Fibroblast of lung (primary cell): ENCODE results near the gene PTPN20. TPM values are rescaled to one million over a fixed set of nuclear protein-coding genes. Genes with fewer than 3 reads are reported as not detected.

Source experiments
- DNase-seq, 2 donors: peaks; one replicate each; pipeline versions ENCODE4 v3.0.0 to v3.0.0-alpha.2; 2010; ENCODE audit warnings: low read depth in 2 of 2
- H2AFZ ChIP-seq: 2 replicates; pipeline ENCODE4 v1.5.1; 2012; ENCODE audit warnings: low read length, control low read depth, inconsistent platforms
- H3K27ac ChIP-seq: 2 replicates; pipeline ENCODE4 v1.5.1; 2011; ENCODE audit warnings: low read length, control low read depth; ENCODE audit not compliant: insufficient read depth
- H3K27me3 ChIP-seq: 2 replicates; pipeline ENCODE4 v1.5.1; 2011; ENCODE audit warnings: mild to moderate bottlenecking, low read length; ENCODE audit not compliant: control insufficient read depth, insufficient read depth
- H3K36me3 ChIP-seq: 2 replicates; pipeline ENCODE4 v1.5.1; 2011; ENCODE audit warnings: low read length; ENCODE audit not compliant: control insufficient read depth, insufficient read depth
- H3K4me1 ChIP-seq: 2 replicates; pipeline ENCODE4 v1.5.1; 2011; ENCODE audit warnings: low read length; ENCODE audit not compliant: control insufficient read depth, insufficient read depth; ENCODE audit errors: extremely low read depth
- H3K4me2 ChIP-seq: 2 replicates; pipeline ENCODE4 v1.5.1; 2011; ENCODE audit warnings: low read length, control low read depth; ENCODE audit not compliant: insufficient read depth; ENCODE audit errors: extremely low read depth
- H3K4me3 ChIP-seq, 4 experiments: fragments of 200-600 bp in 1 of 4; sonication (generic) in 1 of 4; replicated peaks in 1 of 4; 2 replicates each; pipeline ENCODE4 v1.5.1; 2011 to 2016; ENCODE audit warnings: low read length in 4 of 4, low read depth in 3 of 4, mild to moderate bottlenecking in 3 of 4, control low read depth in 2 of 4, inconsistent platforms in 1 of 4, mixed read lengths in 1 of 4; ENCODE audit not compliant: insufficient read depth in 1 of 4; ENCODE audit errors: control extremely low read depth in 1 of 4
- H3K79me2 ChIP-seq: 2 replicates; pipeline ENCODE4 v1.5.1; 2012; ENCODE audit warnings: mild to moderate bottlenecking, low read length, inconsistent platforms; ENCODE audit not compliant: control insufficient read depth, insufficient read depth
- H3K9ac ChIP-seq: 2 replicates; pipeline ENCODE4 v1.5.1; 2011; ENCODE audit warnings: mild to moderate bottlenecking, low read length, control low read depth; ENCODE audit not compliant: insufficient read depth
- H3K9me3 ChIP-seq: 2 replicates; pipeline ENCODE4 v1.5.1; 2012; ENCODE audit warnings: low read depth, low read length; ENCODE audit not compliant: control insufficient read depth, insufficient read depth
- H4K20me1 ChIP-seq: 2 replicates; pipeline ENCODE4 v1.5.1; 2011; ENCODE audit warnings: low read length; ENCODE audit not compliant: control insufficient read depth, insufficient read depth; ENCODE audit errors: extremely low read depth
- EZH2 ChIP-seq: IDR thresholded peaks from 2 replicates; pipeline ENCODE4 v1.5.1; 2012; ENCODE audit warnings: low read length, control low read depth, mild to moderate bottlenecking; ENCODE audit errors: missing control alignments
- polyA plus RNA-seq, 2 donors: library from polyadenylated mRNA; depleted of rRNA in 1 of 2; stranded (reverse) in 1 of 2; unstranded in 1 of 2; fragments of >200 nt; gene quantifications; 2 replicates each; pipeline ENCODE4 v1.2.1, GENCODE V29; 2011 to 2012; ENCODE audit warnings: missing spikeins in 1 of 2
- total RNA-seq: library from RNA; depleted of rRNA; stranded (reverse); fragments of >200 nt; gene quantifications from 2 replicates; pipeline ENCODE4 v1.2.1, GENCODE V29; 2014
- TF ChIP-seq, protein P1 (sequence below), 2 donors: IDR thresholded peaks in 1 of 2; conservative IDR thresholded peaks in 1 of 2; 1 replicate in 1 of 2; 2 replicates in 1 of 2; pipeline ENCODE4 v1.5.1; 2011 to 2012; ENCODE audit warnings: low read length in 2 of 2, control low read depth in 1 of 2, inconsistent platforms in 1 of 2, low read depth in 1 of 2, mild to moderate bottlenecking in 1 of 2

The PTPN20 gene
- total and polyA plus RNA-seq, 2 donors (not counting 1 experiment from before 2014, with no cell fraction given), result 0.23 to 0.33 TPM

DNA sequence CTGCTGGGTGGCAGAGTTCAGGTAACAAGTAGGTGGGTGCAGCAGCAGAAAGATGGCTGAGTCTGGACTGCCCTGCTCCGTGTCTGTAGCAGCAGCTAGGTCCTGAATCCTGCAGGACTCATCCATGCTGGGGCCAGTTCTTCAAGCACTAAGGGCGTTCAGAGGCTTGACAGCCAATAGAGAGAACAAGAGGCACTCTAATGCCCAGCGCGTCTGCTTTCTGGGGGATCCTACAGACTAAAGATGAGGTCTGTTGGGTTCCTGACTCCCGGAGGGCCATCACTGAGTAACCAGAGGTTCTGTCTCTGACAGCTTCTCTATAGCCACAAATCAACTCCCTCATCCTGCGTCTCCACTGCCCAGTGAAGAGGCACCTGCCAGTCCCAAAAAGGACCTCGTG is 125.5 kb downstream of the PTPN20 start:
- no peaks in the 10 kb centered on the region for H3K79me2 ChIP-seq
- H3K27ac ChIP-seq, result no peak overlapping the region
- no peaks in the 10 kb centered on the region for H3K36me3 ChIP-seq
- H3K4me3 ChIP-seq, result no peak overlapping the region
- no peak overlapping the region for H3K4me2 ChIP-seq
- H2AFZ ChIP-seq, result no peak overlapping the region
- H3K9ac ChIP-seq, result no peak overlapping the region
- no peak for DNase-seq
- H3K4me1 ChIP-seq, result no peaks in the 10 kb centered on the region
- H3K27me3 ChIP-seq, result peaks cover 6% of the 10 kb centered on the region
- H3K9me3 ChIP-seq, result no peaks in the 10 kb centered on the region
- TF ChIP-seq EZH2, result no peak
- TF ChIP-seq, protein P1, sequence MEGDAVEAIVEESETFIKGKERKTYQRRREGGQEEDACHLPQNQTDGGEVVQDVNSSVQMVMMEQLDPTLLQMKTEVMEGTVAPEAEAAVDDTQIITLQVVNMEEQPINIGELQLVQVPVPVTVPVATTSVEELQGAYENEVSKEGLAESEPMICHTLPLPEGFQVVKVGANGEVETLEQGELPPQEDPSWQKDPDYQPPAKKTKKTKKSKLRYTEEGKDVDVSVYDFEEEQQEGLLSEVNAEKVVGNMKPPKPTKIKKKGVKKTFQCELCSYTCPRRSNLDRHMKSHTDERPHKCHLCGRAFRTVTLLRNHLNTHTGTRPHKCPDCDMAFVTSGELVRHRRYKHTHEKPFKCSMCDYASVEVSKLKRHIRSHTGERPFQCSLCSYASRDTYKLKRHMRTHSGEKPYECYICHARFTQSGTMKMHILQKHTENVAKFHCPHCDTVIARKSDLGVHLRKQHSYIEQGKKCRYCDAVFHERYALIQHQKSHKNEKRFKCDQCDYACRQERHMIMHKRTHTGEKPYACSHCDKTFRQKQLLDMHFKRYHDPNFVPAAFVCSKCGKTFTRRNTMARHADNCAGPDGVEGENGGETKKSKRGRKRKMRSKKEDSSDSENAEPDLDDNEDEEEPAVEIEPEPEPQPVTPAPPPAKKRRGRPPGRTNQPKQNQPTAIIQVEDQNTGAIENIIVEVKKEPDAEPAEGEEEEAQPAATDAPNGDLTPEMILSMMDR (conservative IDR thresholded peaks at IDR 0.05 in 1 of 2, IDR thresholded peaks at IDR 0.05 in 1 of 2; ENCODE audit: low read depth in 1 of 2, low read length in 2 of 2), result no peak
- H4K20me1 ChIP-seq, result no peaks in the 10 kb centered on the region

DNA sequence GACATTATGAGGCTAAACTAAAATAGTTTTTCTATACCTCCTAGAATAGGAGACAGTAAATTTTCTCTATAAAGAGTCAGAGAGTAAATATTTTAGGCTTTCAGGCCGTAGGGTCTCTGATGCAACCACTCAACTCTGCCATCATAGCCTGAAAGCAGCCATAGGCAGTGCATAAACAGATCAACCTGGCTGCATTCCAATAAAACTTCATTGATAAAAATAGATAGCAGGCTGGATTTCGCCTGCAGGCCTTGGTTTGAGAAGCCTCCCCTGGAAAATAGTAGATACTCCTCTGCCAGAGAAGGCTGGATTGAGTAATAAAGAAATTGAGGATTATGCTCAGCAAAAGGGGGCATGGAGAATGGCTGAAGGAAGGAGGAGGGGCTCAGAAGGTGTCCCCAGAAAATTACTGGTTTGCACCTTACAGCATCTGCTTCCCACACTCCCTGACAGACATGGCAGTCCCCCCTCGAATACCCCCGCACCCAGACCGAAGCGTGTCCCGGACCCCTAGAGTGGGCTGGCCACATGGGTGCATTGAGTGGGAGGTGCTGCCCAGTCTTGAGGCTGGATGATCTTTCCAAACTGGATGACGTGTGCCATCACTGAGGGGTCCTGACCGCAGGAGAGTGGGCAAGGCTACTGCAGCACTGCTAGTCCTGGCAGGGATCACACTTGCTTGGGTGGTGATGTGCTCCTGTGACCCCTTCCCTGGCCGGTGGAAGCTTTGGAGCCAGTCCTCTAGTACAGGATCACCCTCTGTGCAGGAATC is 126.6 kb downstream of the PTPN20 start:
- H3K27ac ChIP-seq, result no peak overlapping the region
- H3K36me3 ChIP-seq, result no peaks in the 10 kb centered on the region
- no peaks in the 10 kb centered on the region for H3K4me1 ChIP-seq
- no peak overlapping the region for H3K4me3 ChIP-seq
- no peaks in the 10 kb centered on the region for H4K20me1 ChIP-seq
- H3K27me3 ChIP-seq, result peaks cover 6% of the 10 kb centered on the region
- TF ChIP-seq, protein P1 (conservative IDR thresholded peaks at IDR 0.05 in 1 of 2, IDR thresholded peaks at IDR 0.05 in 1 of 2; ENCODE audit: low read depth in 1 of 2, low read length in 2 of 2), result no peak
- TF ChIP-seq EZH2, result no peak
- no peak overlapping the region for H3K9ac ChIP-seq
- H3K79me2 ChIP-seq, result no peaks in the 10 kb centered on the region
- no peaks in the 10 kb centered on the region for H3K9me3 ChIP-seq
- H3K4me2 ChIP-seq, result no peak overlapping the region
- no peak for DNase-seq
- H2AFZ ChIP-seq, result no peak overlapping the region

DNA sequence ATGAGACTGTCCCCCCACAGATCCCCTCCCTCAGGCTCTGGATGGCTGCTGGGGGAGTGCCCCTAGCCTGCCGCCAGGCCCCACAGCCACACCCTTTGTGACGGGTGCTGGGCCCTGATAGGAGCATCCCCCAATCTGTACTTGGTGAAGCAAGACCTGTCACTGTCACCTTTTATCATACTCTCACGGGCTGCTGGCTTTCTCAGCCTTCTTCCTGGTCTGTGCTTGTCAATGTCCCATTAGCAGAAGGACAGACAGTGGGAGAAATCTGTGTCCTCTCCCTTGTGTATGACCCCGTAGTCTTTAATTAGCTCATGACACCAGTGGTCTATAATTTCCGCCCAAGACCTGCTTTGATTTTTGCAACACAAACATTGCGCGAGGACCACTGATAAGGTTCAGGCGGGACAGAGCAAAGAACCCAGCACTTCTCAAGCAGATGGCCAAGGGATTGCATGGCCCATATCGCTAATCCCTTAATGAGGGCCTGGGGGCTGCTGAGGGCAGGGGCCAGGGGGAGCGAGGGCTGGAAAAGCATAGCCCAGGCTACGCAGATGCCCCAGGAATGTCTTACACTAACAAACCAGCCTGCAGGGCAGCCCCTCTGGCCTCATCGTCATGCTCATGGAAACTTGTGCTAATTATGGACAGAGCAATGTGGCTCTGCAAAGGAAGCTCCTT is 127.8 kb downstream of the PTPN20 start:
- Histone ChIP-seq H4K20me1 (no peaks in the 10 kb centered on the region), H3K4me2 (no peak overlapping the region), H3K4me3 (no peak overlapping the region), H3K27ac (no peak overlapping the region), H3K9ac (no peak overlapping the region), H3K79me2 (no peaks in the 10 kb centered on the region), H2AFZ (no peak overlapping the region), H3K9me3 (no peaks in the 10 kb centered on the region), H3K27me3 (peaks cover 6% of the 10 kb centered on the region), H3K4me1 (no peaks in the 10 kb centered on the region), H3K36me3 (no peaks in the 10 kb centered on the region)
- DNase-seq, result no peak
- TF ChIP-seq, protein P1 (conservative IDR thresholded peaks at IDR 0.05 in 1 of 2, IDR thresholded peaks at IDR 0.05 in 1 of 2; ENCODE audit: low read depth in 1 of 2, low read length in 2 of 2), result no peak
- TF ChIP-seq EZH2, result no peak
